KOPT-K1 (cell line): ENCODE data around the gene MPDZ.

ENCODE experiments used
- H3K27ac ChIP-seq: fragments of 200-600 bp; sonication (generic); 2 replicates; pipeline ENCODE4 v1.5.1; 2016; ENCODE audit warnings: antibody characterized with exemption, mild to moderate bottlenecking, low read depth, low read length; ENCODE audit not compliant: poor library complexity, severe bottlenecking
- H3K36me3 ChIP-seq: fragments of 200-600 bp; sonication (generic); 2 replicates; pipeline ENCODE4 v1.5.1; 2017; ENCODE audit warnings: antibody characterized with exemption, mild to moderate bottlenecking, low read length, moderate library complexity; ENCODE audit not compliant: insufficient read depth
- H3K9me3 ChIP-seq: fragments of 200-600 bp; sonication (generic); 2 replicates; pipeline ENCODE4 v1.5.1; 2017; ENCODE audit warnings: antibody characterized with exemption, low read length, mild to moderate bottlenecking; ENCODE audit not compliant: insufficient read depth, poor library complexity, severe bottlenecking

The MPDZ gene

GRCh38 chr9:13175732-13176131 is 103.8 kb downstream of the MPDZ start:
- no peaks in the 10 kb centered on the region for H3K9me3 ChIP-seq
- H3K36me3 ChIP-seq: no peaks in the 10 kb centered on the region
- H3K27ac ChIP-seq: no peak overlapping the region

- no peaks in the 10 kb centered on the region for H3K9me3 ChIP-seq
These were observed 104.4 kb downstream of the MPDZ start for GRCh38 chr9:13174906-13175639.

GRCh38 chr9:13173553-13173952 is 105.9 kb downstream of the MPDZ start:
- H3K36me3 ChIP-seq: no peaks in the 10 kb centered on the region
- H3K9me3 ChIP-seq: no peaks in the 10 kb centered on the region
- H3K27ac ChIP-seq: no peak overlapping the region

More at GRCh38 chr9:13174906-13175639, 104.4 kb downstream of the MPDZ start:
- Histone ChIP-seq H3K36me3 (no peaks in the 10 kb centered on the region), H3K27ac (no peak overlapping the region)

- H3K36me3 ChIP-seq: no peaks in the 10 kb centered on the region
- H3K27ac ChIP-seq: no peak overlapping the region
- no peaks in the 10 kb centered on the region for H3K9me3 ChIP-seq
These were observed 108.2 kb downstream of the MPDZ start for GRCh38 chr9:13171261-13171660.

GRCh38 chr9:13166996-13167395 is 112.5 kb downstream of the MPDZ start:
- Histone ChIP-seq H3K27ac (no peak overlapping the region), H3K36me3 (no peaks in the 10 kb centered on the region), H3K9me3 (no peaks in the 10 kb centered on the region)

GRCh38 chr9:13165956-13166355 is 113.5 kb downstream of the MPDZ start:
- Histone ChIP-seq H3K27ac (no peak overlapping the region), H3K9me3 (no peaks in the 10 kb centered on the region), H3K36me3 (no peaks in the 10 kb centered on the region)

- Histone ChIP-seq H3K9me3 (no peaks in the 10 kb centered on the region), H3K36me3 (no peaks in the 10 kb centered on the region), H3K27ac (no peak overlapping the region)
These were observed 114.1 kb downstream of the MPDZ start for GRCh38 chr9:13165236-13165945.

- H3K36me3 ChIP-seq: no peaks in the 10 kb centered on the region
- no peaks in the 10 kb centered on the region for H3K9me3 ChIP-seq
- H3K27ac ChIP-seq: no peak overlapping the region
These were observed 115.5 kb downstream of the MPDZ start for GRCh38 chr9:13163946-13164345.

GRCh38 chr9:13163287-13163686 is 116.2 kb downstream of the MPDZ start:
- H3K36me3 ChIP-seq: no peaks in the 10 kb centered on the region
- no peaks in the 10 kb centered on the region for H3K9me3 ChIP-seq
- H3K27ac ChIP-seq: no peak overlapping the region

- Histone ChIP-seq H3K36me3 (no peaks in the 10 kb centered on the region), H3K27ac (no peak overlapping the region), H3K9me3 (no peaks in the 10 kb centered on the region)
These were observed 119.4 kb downstream of the MPDZ start for GRCh38 chr9:13160051-13160450.

GRCh38 chr9:13158986-13159385 is 120.5 kb downstream of the MPDZ start:
- no peak overlapping the region for H3K27ac ChIP-seq
- H3K36me3 ChIP-seq: no peaks in the 10 kb centered on the region
- no peaks in the 10 kb centered on the region for H3K9me3 ChIP-seq

GRCh38 chr9:13151489-13151888 is 128.0 kb downstream of the MPDZ start:
- Histone ChIP-seq H3K9me3 (no peaks in the 10 kb centered on the region), H3K36me3 (no peaks in the 10 kb centered on the region), H3K27ac (no peak overlapping the region)

GRCh38 chr9:13149454-13149853 is 130.0 kb downstream of the MPDZ start:
- Histone ChIP-seq H3K36me3 (no peaks in the 10 kb centered on the region), H3K9me3 (no peaks in the 10 kb centered on the region), H3K27ac (no peak overlapping the region)

GRCh38 chr9:13146840-13147239 is 132.7 kb downstream of the MPDZ start:
- H3K27ac ChIP-seq: no peak overlapping the region
- H3K9me3 ChIP-seq: no peaks in the 10 kb centered on the region
- no peaks in the 10 kb centered on the region for H3K36me3 ChIP-seq

- Histone ChIP-seq H3K9me3 (no peaks in the 10 kb centered on the region), H3K36me3 (no peaks in the 10 kb centered on the region), H3K27ac (no peak overlapping the region)
These were observed 134.2 kb downstream of the MPDZ start for GRCh38 chr9:13145340-13145739.
